Measurements from ENCODE around the gene SPPL2A. TPM values are rescaled to one million over a fixed set of nuclear protein-coding genes. Genes with fewer than 3 reads are reported as not detected.
A peak's percentile ranks its signal among the peaks of the same experiment; 100 is the strongest.

SPPL2A gene
- total and polyA plus RNA-seq, 2 of the 13 experiments (the other 11 are each of a cell fraction or from before 2014, with no cell fraction given) = 80.5 to 105 TPM

DNA sequence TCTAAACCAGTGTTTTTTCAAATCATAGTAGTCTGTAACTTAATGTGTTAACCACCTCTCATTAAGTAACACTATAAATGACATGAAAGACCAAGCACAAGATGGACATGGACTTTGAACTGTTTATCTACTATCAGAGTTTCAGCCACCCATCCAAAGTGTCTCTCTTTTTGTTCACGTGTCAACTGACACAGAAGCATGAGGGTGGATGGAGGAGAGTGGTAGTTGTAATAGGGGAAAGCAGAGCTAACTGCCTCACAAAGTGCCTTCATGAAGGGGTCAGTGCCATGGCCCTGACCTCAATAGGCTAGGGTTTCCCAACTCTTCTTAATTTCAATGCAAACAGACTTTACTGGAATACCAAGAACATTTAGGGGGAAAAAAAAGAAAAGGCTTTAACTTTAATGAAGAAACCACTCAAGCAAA lies 46.8 kb downstream of the SPPL2A start (continued):
- TF ChIP-seq, protein P1, sequence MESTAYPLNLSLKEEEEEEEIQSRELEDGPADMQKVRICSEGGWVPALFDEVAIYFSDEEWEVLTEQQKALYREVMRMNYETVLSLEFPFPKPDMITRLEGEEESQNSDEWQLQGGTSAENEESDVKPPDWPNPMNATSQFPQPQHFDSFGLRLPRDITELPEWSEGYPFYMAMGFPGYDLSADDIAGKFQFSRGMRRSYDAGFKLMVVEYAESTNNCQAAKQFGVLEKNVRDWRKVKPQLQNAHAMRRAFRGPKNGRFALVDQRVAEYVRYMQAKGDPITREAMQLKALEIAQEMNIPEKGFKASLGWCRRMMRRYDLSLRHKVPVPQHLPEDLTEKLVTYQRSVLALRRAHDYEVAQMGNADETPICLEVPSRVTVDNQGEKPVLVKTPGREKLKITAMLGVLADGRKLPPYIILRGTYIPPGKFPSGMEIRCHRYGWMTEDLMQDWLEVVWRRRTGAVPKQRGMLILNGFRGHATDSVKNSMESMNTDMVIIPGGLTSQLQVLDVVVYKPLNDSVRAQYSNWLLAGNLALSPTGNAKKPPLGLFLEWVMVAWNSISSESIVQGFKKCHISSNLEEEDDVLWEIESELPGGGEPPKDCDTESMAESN (CRISPR knock-in tag; conservative IDR thresholded peaks at IDR 0.05) = peak; percentile 42; the same call in 1 of the 2 replicates
- TF ChIP-seq, protein P2, sequence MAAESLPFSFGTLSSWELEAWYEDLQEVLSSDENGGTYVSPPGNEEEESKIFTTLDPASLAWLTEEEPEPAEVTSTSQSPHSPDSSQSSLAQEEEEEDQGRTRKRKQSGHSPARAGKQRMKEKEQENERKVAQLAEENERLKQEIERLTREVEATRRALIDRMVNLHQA (CRISPR knock-in tag; IDR thresholded peaks at IDR 0.05) = no peak
- TF ChIP-seq, protein P3, sequence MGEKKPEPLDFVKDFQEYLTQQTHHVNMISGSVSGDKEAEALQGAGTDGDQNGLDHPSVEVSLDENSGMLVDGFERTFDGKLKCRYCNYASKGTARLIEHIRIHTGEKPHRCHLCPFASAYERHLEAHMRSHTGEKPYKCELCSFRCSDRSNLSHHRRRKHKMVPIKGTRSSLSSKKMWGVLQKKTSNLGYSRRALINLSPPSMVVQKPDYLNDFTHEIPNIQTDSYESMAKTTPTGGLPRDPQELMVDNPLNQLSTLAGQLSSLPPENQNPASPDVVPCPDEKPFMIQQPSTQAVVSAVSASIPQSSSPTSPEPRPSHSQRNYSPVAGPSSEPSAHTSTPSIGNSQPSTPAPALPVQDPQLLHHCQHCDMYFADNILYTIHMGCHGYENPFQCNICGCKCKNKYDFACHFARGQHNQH (CRISPR knock-in tag; IDR thresholded peaks at IDR 0.05) = peak; percentile 77; the same call in 1 of the 2 replicates
- TF ChIP-seq EHMT2 (IDR thresholded peaks at IDR 0.05; ENCODE audit: borderline replicate concordance, low read depth, low read length) = peak; percentile 56; the same call in 1 of the 2 replicates
- TF ChIP-seq, protein P4, sequence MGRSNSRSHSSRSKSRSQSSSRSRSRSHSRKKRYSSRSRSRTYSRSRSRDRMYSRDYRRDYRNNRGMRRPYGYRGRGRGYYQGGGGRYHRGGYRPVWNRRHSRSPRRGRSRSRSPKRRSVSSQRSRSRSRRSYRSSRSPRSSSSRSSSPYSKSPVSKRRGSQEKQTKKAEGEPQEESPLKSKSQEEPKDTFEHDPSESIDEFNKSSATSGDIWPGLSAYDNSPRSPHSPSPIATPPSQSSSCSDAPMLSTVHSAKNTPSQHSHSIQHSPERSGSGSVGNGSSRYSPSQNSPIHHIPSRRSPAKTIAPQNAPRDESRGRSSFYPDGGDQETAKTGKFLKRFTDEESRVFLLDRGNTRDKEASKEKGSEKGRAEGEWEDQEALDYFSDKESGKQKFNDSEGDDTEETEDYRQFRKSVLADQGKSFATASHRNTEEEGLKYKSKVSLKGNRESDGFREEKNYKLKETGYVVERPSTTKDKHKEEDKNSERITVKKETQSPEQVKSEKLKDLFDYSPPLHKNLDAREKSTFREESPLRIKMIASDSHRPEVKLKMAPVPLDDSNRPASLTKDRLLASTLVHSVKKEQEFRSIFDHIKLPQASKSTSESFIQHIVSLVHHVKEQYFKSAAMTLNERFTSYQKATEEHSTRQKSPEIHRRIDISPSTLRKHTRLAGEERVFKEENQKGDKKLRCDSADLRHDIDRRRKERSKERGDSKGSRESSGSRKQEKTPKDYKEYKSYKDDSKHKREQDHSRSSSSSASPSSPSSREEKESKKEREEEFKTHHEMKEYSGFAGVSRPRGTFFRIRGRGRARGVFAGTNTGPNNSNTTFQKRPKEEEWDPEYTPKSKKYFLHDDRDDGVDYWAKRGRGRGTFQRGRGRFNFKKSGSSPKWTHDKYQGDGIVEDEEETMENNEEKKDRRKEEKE (IDR thresholded peaks at IDR 0.05) = no peak
- TF ChIP-seq, protein P5, sequence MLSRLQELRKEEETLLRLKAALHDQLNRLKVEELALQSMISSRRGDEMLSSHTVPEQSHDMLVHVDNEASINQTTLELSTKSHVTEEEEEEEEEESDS (CRISPR knock-in tag; IDR thresholded peaks at IDR 0.05; ENCODE audit: borderline replicate concordance) = no peak
- TF ChIP-seq, protein P6, sequence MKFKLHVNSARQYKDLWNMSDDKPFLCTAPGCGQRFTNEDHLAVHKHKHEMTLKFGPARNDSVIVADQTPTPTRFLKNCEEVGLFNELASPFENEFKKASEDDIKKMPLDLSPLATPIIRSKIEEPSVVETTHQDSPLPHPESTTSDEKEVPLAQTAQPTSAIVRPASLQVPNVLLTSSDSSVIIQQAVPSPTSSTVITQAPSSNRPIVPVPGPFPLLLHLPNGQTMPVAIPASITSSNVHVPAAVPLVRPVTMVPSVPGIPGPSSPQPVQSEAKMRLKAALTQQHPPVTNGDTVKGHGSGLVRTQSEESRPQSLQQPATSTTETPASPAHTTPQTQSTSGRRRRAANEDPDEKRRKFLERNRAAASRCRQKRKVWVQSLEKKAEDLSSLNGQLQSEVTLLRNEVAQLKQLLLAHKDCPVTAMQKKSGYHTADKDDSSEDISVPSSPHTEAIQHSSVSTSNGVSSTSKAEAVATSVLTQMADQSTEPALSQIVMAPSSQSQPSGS (CRISPR knock-in tag; IDR thresholded peaks at IDR 0.05) = peak; percentile 58; the same call in 1 of the 2 replicates
- TF ChIP-seq, protein P7, sequence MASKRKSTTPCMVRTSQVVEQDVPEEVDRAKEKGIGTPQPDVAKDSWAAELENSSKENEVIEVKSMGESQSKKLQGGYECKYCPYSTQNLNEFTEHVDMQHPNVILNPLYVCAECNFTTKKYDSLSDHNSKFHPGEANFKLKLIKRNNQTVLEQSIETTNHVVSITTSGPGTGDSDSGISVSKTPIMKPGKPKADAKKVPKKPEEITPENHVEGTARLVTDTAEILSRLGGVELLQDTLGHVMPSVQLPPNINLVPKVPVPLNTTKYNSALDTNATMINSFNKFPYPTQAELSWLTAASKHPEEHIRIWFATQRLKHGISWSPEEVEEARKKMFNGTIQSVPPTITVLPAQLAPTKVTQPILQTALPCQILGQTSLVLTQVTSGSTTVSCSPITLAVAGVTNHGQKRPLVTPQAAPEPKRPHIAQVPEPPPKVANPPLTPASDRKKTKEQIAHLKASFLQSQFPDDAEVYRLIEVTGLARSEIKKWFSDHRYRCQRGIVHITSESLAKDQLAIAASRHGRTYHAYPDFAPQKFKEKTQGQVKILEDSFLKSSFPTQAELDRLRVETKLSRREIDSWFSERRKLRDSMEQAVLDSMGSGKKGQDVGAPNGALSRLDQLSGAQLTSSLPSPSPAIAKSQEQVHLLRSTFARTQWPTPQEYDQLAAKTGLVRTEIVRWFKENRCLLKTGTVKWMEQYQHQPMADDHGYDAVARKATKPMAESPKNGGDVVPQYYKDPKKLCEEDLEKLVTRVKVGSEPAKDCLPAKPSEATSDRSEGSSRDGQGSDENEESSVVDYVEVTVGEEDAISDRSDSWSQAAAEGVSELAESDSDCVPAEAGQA (IDR thresholded peaks at IDR 0.05; ENCODE audit: low read depth) = no peak
- TF ChIP-seq, protein P7 (CRISPR knock-in tag; IDR thresholded peaks at IDR 0.05; ENCODE audit: borderline replicate concordance) = 0 out of 2 replicates have a peak, but pooled peaks have one; percentile 50
- no peak for TF ChIP-seq ELF1 (CRISPR knock-in tag; IDR thresholded peaks at IDR 0.05)
- TF ChIP-seq MLLT10 (CRISPR knock-in tag; IDR thresholded peaks at IDR 0.05) = no peak
- TF ChIP-seq, protein P8, sequence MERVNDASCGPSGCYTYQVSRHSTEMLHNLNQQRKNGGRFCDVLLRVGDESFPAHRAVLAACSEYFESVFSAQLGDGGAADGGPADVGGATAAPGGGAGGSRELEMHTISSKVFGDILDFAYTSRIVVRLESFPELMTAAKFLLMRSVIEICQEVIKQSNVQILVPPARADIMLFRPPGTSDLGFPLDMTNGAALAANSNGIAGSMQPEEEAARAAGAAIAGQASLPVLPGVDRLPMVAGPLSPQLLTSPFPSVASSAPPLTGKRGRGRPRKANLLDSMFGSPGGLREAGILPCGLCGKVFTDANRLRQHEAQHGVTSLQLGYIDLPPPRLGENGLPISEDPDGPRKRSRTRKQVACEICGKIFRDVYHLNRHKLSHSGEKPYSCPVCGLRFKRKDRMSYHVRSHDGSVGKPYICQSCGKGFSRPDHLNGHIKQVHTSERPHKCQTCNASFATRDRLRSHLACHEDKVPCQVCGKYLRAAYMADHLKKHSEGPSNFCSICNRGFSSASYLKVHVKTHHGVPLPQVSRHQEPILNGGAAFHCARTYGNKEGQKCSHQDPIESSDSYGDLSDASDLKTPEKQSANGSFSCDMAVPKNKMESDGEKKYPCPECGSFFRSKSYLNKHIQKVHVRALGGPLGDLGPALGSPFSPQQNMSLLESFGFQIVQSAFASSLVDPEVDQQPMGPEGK (CRISPR knock-in tag; IDR thresholded peaks at IDR 0.05) = peak; percentile 20; the same call in 1 of the 2 replicates

Data from HepG2 (cell line).